Stimulated activated CD4-positive, alpha-beta T cell treated with anti-CD3 and anti-CD28 coated beads, Interleukin-15, amount 100 ng/mL, for 1 hour (primary cell): ENCODE results near the gene AIFM3.
"Not testable (repeated sequence)": the region's sequence is repeated elsewhere in the genome, so short reads cannot be mapped to it uniquely, and the experiment has no call there.

Experiments used
- DNase-seq, 2 donors: peaks; one replicate each; pipeline ENCODE4 v3.0.0-alpha.2; 2020; ENCODE audit warnings: low read depth in 1 of 2, low spot score in 1 of 2

The AIFM3 gene

GRCh38 chr22:20957683-20958431 lies 9.2 kb upstream of the AIFM3 start:
- DNase-seq: no peak

DNA sequence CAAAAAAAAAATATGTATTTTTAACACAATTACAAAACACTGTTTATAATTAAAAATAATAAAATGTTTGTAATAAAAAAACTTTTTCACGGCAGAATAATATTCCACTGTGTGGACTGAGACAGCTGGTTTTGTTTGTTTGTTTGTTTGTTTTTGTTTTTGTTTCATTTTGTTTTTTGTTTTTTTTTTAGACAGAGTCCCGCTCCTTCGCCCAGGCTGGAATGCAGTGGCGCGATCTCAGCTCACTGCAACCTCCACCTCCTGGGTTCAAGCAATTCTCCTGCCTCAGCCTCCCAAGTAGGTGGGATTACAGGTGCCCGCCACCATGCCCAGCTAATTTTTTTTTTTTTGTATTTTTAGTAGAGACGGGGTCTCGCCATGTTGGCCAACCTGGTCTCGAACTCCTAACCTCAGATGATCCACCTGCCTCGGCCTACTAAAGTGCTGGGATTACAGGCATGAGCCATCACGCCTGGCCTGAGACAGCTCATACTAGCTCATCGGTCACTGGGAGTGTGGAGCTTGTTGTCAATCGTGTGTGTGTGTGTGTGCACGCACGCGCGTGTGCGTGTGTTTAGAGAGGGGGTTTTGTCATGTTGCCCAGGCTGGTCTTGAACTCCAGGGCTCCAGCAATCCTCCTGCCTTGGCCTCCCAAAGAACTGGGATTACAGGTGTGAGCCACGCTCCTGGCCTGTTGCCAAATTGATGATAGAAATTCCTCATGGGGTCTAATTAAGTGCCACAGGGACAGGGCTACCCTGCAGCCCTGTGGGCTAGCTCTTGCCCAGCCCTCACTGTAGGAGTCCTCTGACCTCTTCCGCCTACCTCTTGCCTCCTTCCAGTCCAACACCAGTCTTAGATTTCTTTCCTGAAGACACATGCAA lies 7.2 kb upstream of the AIFM3 start:
- no peak for DNase-seq

DNA sequence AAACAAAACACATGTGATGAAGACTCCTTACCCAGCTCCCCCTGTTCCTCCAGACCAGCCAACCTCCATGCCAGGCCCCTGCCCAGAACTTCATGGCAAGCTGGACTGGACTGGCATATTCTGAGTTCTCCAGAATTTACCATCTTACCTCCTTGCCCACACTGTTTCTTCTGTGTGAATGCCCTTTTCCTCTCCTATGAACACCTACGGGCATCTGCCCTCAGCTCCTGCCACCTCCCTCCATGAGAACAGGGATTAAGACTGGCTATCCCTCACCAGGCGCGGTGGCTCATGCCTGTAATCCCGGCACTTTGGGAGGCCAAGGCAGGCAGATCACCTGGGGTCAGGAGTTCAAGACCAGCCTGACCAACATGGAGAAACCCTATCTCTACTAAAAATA lies 6.4 kb upstream of the AIFM3 start:
- DNase-seq: no peak

DNA sequence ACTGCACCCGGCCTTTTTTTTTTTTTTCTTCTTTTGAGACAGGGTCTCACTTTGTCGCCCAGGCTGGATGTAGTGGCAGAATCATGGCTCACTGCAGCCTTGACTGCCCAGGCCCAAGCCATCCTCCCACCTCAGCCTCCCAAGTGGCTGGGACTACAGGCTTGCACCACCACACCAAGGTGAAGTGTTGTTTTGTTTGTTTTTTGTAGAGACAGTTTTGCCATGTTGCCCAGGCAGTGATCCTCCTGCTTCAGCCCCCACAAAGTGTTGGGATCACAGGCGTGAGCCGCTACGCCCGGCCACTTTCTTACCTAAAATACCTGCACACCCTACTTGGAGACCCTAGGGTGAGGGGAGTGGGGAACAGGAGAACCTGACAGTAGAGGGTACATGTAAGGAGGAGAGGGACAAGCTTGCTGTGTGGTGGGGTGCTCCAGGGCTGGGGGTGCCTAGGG lies 4.5 kb upstream of the AIFM3 start:
- no peak for DNase-seq

GRCh38 chr22:20963201-20964052 lies 3.6 kb upstream of the AIFM3 start:
- no peak for DNase-seq

- DNase-seq: no peak
Measured at GRCh38 chr22:20964090-20964798, 2.8 kb upstream of the AIFM3 start.

GRCh38 chr22:20964799-20965103 lies 2.3 kb upstream of the AIFM3 start:
- no peak for DNase-seq

DNA sequence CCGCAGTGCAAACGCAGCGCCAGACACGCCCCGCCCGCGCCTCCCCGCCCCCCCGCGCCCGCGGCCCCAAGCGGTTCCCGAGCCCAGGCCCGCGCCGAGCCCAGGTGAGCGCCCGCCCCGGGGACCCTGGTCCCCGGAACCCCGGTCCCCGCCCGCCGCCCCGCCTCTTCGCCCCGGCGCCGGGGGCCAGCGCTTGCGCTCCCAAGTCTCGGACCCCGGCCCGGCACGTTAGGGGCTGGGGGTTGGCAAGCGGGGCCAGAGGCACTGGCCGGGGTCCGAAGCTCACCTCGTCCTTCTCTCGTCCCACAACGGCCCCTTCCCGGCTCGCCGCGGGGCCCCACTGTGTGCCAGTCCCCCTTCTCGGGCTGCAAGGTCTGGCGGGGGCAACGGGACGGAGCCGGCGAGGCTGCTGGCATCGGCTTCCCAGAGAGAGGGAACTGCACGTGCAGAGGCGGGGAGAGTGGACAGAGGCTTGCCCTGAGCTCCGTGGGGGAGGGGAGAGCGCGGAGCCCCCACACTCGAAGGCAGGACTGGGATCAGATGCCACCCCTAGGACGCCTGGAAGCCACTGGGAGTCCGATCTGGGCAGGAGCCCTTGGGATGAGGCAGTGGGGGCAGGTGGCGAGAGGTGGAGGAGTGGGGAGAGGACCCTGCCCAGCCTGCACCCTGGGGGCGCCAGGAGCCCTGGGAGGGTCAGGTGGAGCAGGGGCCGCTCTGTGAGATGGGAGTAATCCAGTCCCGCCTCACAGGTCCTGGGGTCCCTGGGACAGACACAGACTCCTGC lies 1.8 kb upstream of the AIFM3 start:
- DNase-seq: no peak

- no peak for DNase-seq
Measured at GRCh38 chr22:20965888-20966855, 883 bp upstream of the AIFM3 start.

DNA sequence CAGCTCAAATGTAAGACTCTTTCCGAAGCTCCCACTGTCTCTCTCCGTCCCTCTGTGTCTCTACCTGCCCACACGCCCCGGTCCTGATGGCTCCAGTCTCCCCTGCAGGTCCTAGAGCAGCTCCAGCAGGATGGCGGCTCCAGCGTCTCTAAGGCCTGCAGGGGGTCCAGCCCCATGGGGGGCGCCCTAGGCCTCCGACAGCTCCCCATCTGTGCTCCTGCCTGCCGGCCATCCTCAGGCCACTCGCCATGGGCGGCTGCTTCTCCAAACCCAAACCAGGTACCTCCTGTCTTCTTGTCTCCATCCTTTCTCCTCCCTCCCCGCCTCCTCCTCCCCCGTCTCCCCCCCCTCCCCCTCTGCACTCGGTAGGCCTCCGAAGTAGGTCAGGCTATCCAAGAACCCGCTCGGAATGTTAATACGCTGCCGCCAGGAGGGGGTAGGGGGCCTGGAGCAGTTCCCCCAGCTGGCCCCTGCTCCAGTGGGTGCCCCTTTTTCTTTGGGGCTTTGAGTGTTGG lies 699 bp downstream of the AIFM3 start:
- DNase-seq: no peak

- no peak for DNase-seq
Measured at GRCh38 chr22:20968281-20968977, 1.4 kb downstream of the AIFM3 start.

GRCh38 chr22:20970939-20971657 lies 4.0 kb downstream of the AIFM3 start:
- no peak for DNase-seq

GRCh38 chr22:20972014-20972694 lies 5.1 kb downstream of the AIFM3 start:
- DNase-seq: not testable (repeated sequence)

DNA sequence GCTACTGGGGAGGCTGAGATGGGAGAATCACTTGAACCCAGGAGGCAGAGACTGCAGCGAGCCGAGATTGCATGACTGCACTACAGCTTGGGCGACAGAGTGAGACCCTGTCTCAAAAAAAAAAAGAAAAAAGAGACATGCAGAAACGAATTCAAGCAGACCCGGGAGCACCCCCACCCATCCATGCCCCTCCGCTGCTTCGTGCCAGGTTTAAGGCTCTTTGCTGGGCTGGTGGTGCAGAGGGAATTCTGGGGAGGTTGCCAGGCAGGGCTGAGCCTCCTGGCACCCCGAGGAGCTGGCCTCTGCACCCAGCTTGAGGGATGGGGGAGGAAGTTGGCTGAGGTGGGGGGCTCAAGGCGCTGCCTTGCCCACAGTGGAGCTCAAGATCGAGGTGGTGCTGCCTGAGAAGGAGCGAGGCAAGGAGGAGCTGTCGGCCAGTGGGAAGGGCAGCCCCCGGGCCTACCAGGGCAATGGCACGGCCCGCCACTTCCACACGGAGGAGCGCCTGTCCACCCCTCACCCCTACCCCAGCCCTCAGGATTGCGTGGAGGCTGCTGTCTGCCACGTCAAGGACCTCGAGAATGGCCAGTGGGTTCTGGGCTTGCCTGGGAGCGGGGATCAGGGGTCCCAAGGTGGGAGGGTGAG lies 6.0 kb downstream of the AIFM3 start:
- no peak for DNase-seq

GRCh38 chr22:20973634-20974286 lies 6.7 kb downstream of the AIFM3 start:
- DNase-seq: no peak
